NCI-H1694 (cell line): ENCODE results near the gene ZNF385C.

ENCODE experiments used
- DNase-seq: peaks from one replicate; lab custom pipeline; 2025; lab: John Stamatoyannopoulos, UW

Gene ZNF385C

GRCh38 chr17:42107597-42108576 is 9.6 kb upstream of the ZNF385C start:
- DNase-seq: peak; percentile 89

GRCh38 chr17:42107124-42107523 is 8.9 kb upstream of the ZNF385C start:
- DNase-seq: no peak

GRCh38 chr17:42106009-42106408 is 7.7 kb upstream of the ZNF385C start:
- no peak for DNase-seq

GRCh38 chr17:42104264-42104663 is 6.0 kb upstream of the ZNF385C start:
- no peak for DNase-seq

GRCh38 chr17:42103221-42103954 is 5.1 kb upstream of the ZNF385C start:
- DNase-seq: no peak

GRCh38 chr17:42101513-42102292 is 3.4 kb upstream of the ZNF385C start:
- DNase-seq: peak; percentile 42

GRCh38 chr17:42098730-42099399 is 592 bp upstream of the ZNF385C start:
- peak; percentile 46 for DNase-seq

GRCh38 chr17:42096360-42097111 is 1.7 kb downstream of the ZNF385C start:
- DNase-seq: no peak

- DNase-seq: no peak
These were observed 3.8 kb downstream of the ZNF385C start for GRCh38 chr17:42094375-42095069.

- no peak for DNase-seq
These were observed 5.3 kb downstream of the ZNF385C start for GRCh38 chr17:42092939-42093338.

GRCh38 chr17:42090964-42091790 is 7.1 kb downstream of the ZNF385C start:
- no peak for DNase-seq

- DNase-seq: no peak
These were observed 9.5 kb downstream of the ZNF385C start for GRCh38 chr17:42088736-42089135.

GRCh38 chr17:42087736-42088705 is 10.3 kb downstream of the ZNF385C start:
- DNase-seq: no peak

- DNase-seq: no peak
These were observed 11.1 kb downstream of the ZNF385C start for GRCh38 chr17:42087042-42087701.

- DNase-seq: no peak
These were observed 16.6 kb downstream of the ZNF385C start for GRCh38 chr17:42081516-42082129.

- DNase-seq: no peak
These were observed 18.7 kb downstream of the ZNF385C start for GRCh38 chr17:42079541-42079940.

- DNase-seq: no peak
These were observed 19.8 kb downstream of the ZNF385C start for GRCh38 chr17:42078396-42079043.
